Astrocyte of the spinal cord (primary cell): Measurements from ENCODE around the gene EWSR1.

Experiments
- DNase-seq: peaks from one replicate; pipeline ENCODE4 v3.0.0; 2011; ENCODE audit warnings: low read depth, low spot score
- H3K4me3 ChIP-seq: 2 replicates; pipeline ENCODE4 v1.5.1; 2011; ENCODE audit warnings: low read depth, mild to moderate bottlenecking, low read length, moderate library complexity
- CTCF ChIP-seq: IDR thresholded peaks from 2 replicates; pipeline ENCODE4 v1.5.1; 2012; ENCODE audit warnings: low read depth, mild to moderate bottlenecking, low read length, inconsistent platforms
- in situ Hi-C: cut with HindIII; loops from 2 replicates; pipeline ENCODE4 v1.10.0; 2017; ENCODE audit warnings: low sequenced_read_pairs

Gene EWSR1

GRCh38 chr22:29288837-29289236 is 20.8 kb downstream of the EWSR1 start:
- no peak for DNase-seq
- H3K4me3 ChIP-seq, result no peak overlapping the region
- in situ Hi-C loops, result no loop called here
- no peak for TF ChIP-seq CTCF

GRCh38 chr22:29290061-29290460 is 22.0 kb downstream of the EWSR1 start:
- H3K4me3 ChIP-seq, result no peak overlapping the region
- DNase-seq, result no peak
- in situ Hi-C loops, result no loop called here
- no peak for TF ChIP-seq CTCF

GRCh38 chr22:29291215-29291614 is 23.1 kb downstream of the EWSR1 start:
- DNase-seq, result no peak
- in situ Hi-C loops, result no loop called here
- H3K4me3 ChIP-seq, result no peak overlapping the region
- no peak for TF ChIP-seq CTCF

GRCh38 chr22:29292379-29292778 is 24.3 kb downstream of the EWSR1 start:
- H3K4me3 ChIP-seq, result no peak overlapping the region
- no peak for TF ChIP-seq CTCF
- in situ Hi-C loops, result no loop called here
- no peak for DNase-seq

GRCh38 chr22:29298641-29299040 is 30.6 kb downstream of the EWSR1 start:
- DNase-seq, result no peak
- no peak overlapping the region for H3K4me3 ChIP-seq
- in situ Hi-C loops, result no loop called here
- TF ChIP-seq CTCF, result no peak

GRCh38 chr22:29299136-29299900 is 31.2 kb downstream of the EWSR1 start:
- H3K4me3 ChIP-seq, result no peak overlapping the region
- DNase-seq, result no peak
- TF ChIP-seq CTCF, result no peak
- in situ Hi-C loops, result no loop called here
